ENCODE results near the gene CLN5.
"Not testable (repeated sequence)": the region's sequence is repeated elsewhere in the genome, so short reads cannot be mapped to it uniquely, and the experiment has no call there.

Gene CLN5

DNA sequence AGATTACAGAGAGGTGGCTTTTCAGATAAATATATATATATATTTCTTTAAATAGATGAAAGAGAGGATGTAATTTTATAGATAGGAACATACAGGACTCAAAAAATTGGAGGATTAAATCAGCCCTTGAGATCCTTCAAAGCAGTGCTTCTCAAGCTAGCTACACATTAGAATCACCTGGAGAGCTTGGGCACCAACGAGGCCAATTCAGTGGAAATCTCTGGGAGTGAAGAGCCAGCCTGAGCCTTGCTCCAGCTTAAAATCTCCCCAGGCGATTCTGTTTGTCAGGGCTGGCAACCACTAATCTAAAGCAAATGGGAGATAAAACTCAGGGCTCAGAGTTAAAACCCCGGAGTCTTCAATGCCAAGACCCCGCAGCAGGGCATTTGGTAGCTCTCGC is 15.0 kb upstream of the CLN5 start:
- no peak for DNase-seq

DNA sequence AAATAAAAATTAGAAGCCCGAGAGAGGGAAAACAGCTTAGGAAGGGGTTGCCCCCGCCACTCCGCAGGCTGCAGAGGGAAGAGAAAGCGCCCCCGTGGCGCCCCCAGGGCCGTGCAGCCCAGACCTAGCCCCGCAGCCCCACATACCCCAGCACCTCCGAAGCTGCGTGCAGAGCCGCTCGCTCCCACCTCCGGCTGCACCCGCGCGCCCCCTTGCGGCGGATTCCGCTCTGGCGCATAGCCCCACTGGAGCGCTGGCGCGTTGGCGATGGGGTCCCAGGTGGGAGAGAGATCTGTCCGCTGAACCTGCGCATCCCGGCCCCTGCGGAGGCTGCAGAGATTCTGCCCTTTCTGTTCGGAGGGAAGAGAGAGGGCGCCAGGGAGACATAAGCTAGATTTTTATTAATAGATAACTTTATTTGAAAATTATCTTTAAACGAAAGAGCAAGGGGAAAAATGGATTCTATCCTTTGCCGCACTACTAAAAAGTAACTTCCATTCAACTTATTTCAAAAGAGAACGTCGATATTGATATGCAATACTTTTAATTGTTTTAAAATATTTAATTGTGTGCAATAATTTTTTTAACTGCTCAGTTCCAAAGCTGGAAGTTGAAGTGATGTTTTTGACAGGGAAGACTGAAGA is 11.7 kb upstream of the CLN5 start:
- DNase-seq: peak; percentile 48

- DNase-seq: no peak
Observed at GRCh38 chr13:76982061-76982460, 9.8 kb upstream of the CLN5 start.

DNA sequence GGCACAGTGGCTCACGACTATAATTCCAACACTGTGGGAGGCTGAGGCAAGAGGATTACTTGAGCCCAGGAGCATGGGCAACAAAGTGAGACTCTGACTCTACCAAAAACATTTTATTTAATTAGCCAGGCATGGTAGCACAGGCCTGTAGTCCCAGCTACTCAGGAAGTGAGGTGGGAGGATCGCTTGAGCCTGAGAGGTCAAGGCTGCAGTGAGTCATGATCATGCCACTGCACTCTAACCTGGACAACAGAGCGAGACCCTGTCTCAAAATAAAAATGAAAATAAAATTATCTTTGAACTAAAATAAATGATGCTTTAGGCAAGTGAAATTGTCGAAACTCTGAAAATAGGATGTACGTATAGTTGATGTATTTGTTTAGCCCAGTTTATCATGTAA is 8.2 kb upstream of the CLN5 start:
- DNase-seq: no peak

DNA sequence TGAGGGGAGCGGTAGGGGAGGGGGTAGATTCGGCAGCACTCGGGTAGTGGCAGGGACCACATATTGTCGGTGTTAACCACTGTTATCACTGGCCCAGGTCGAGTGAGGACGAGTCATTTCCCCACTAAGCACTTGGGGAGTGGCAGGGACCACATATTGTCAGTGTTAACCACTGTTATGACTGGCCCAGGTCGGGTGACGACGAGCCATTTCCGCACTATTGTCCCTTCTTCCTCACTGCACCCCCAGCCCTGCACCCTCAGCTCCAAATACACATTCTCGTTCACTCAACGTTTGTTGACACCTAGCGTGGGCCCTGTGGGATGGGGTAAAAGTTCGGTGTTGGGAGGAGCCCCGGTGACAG is 467 bp upstream of the CLN5 start:
- no peak for DNase-seq

DNA sequence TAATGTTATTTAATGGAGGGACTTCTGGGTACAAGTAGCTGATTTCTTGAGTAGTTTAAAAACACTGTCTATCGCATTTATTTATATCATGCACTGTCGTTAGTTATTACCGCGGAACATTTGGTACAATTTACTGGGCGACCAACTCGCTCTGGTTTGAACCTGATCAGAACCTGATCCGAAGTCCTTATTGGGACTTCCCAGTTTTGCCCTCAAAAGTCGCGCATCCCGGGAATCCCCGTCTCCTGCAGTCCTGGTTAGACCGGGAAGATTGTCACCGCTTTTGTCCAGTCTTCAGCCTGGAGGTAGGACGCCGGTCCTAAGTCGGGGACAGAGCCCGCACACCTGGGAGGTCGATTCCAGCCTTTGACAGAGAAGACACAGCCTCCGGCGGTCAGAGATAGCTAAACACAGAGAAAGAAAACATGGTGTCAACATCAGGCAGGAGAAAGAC is 694 bp downstream of the CLN5 start:
- DNase-seq: peak; percentile 51

DNA sequence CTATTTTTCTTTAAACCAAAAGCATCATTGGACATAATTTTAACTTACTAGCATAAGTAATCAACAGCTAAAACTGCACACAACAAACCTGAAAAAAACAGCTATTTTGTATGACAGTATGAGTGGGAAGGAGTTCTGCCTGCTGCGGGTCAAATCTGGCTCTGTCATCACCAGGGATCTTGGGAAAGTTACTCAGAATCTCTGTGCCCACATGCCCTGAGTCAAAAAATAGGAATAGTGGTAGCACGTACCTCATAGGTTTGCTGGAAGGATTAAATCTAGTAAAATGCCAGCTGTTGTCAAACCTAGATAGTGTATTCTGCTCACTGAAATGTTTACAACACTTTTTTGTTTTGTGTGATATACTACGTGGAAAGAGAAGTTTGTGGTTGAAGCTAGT is 1.1 kb downstream of the CLN5 start:
- DNase-seq: no peak

DNA sequence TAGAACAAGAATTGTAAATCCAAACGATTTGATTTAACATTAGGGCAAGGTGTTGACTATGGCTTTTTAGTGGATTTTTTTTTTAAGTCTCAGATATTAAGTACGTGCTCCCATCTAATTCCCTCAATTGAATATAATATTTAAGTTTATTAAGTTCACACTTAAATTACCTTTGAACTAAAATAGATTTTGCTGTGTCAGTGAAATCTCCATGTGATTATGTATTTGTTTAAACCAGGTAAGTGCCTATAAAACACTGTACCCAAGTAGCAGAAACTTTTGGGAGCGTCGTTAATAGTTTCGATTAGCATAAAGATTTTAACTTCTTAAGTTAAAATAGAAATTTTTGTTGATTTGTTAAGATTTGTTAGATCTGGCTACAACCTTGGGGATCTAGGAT is 1.6 kb downstream of the CLN5 start:
- no peak for DNase-seq

DNA sequence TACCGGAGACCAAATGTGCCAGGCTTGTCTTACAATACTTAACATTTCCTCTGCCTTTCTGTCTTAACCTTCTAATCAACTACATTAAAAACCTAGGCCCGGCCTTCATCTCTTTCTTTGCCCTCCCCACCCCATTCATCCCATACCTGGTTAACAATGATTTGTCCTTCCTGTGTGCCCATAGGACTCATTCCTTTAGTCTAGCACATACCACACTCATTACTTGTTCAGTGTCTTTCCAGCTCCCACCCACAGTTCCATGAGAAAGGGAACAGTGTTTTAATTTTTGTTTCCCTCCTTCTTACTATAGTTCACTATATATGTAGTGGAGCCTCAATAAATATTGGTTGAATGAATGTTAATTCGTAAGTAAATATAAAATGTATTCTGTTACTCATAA is 2.4 kb downstream of the CLN5 start:
- DNase-seq: no peak

DNA sequence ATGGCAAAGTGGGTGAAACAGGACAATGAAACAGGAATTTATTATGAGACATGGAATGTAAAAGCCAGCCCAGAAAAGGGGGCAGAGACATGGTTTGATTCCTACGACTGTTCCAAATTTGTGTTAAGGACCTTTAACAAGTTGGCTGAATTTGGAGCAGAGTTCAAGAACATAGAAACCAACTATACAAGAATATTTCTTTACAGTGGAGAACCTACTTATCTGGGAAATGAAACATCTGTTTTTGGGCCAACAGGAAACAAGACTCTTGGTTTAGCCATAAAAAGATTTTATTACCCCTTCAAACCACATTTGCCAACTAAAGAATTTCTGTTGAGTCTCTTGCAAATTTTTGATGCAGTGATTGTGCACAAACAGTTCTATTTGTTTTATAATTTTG is 8.6 kb downstream of the CLN5 start:
- no peak for DNase-seq

GRCh38 chr13:77001540-77001939 is 9.7 kb downstream of the CLN5 start:
- no peak for DNase-seq

GRCh38 chr13:77001963-77002587 is 10.2 kb downstream of the CLN5 start:
- no peak for DNase-seq

DNA sequence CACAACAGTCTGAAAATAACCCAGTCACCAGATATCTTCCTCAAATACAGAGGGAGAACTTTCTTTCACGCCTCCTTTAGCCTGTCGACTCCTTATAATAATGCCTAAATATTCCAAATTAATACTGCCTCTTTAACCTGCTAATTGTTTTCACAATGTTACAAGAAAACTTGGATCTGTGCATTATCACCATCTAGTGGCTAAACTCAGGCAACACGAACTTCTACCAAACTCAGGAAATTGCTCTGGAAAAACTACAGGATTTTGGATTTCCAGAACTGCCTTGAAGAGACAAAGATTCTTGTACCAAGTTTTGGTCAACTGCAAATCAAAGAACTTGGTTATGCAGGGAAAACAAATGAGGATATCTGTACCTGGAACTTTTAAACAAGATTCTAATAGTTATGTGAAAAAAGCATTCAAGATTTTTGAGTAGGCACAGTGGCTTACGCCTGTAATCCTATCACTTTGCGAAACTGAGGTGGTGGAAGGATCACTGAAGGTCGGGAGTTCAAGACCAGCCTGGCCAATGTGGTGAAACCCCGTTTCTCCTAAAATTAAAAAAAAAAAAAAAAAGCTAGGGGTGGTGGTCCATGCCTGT is 10.8 kb downstream of the CLN5 start:
- peak; percentile 14 for DNase-seq

- not testable (repeated sequence) for DNase-seq
Observed at GRCh38 chr13:77008337-77008736, 16.5 kb downstream of the CLN5 start.

- no peak for DNase-seq
Observed at GRCh38 chr13:77009011-77009410, 17.1 kb downstream of the CLN5 start.

- not testable (repeated sequence) for DNase-seq
Observed at GRCh38 chr13:77009719-77010118, 17.8 kb downstream of the CLN5 start.

- no peak for DNase-seq
Observed at GRCh38 chr13:77013853-77014542, 22.1 kb downstream of the CLN5 start.

DNA sequence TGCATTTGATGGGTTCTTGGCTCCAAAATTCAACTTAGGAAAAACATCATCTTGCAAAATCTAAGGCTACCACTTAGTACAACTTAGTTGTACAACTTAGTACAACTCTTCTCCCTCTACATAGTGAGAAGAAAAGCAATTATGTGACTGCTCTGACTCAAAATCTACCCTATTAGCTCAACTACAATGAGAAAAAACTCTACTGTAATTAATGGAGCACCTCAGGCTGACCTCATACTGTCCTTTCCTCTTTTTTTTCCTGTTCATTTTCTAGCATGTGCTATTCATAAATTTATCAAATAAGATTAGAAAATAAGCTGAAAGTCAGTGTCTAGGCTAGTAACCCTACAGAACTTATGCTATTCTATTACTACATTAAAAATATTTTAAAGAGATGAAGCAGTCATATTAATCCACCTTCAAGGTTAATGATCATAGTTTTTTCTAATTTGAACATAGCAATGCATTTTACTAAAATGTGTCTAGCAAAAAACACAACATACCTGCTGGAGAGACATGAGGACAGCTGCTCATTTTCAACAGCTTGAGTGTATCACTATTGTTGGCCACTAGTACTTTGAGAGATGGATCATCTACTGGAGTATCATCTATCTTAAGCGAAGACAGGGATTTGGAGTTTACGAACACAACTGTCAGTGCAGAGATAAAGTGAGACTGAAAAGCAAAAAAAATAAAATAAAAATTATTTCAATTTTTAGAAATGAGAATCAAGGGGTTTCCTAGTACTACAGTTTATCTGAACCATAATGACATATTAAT is 23.2 kb downstream of the CLN5 start:
- DNase-seq: no peak

DNA sequence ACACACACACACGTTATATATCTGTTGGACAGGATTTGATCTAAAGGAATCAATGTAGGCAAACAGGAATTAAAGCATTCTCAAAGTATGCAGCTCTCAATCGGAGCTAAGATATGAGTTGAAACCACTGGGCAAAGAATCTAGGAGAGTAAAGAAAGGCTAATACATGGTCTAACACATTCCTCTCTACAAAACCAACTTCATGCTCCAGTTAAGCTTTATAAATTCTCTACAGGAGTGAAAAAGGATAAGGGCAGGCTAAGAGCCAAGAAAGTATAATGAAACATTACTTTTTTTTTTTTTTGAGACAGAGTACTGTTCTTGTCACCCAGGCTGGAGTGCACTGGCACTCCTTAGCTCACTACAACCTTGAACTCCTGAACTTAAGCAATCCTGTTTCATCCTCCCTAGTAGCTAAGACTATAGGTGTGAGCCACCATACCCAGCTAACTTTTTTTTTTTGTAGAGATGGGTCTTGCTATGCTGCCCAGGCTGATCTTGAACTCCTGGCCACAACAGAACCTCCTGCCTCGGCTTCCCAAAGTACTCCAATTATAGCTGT is 24.5 kb downstream of the CLN5 start:
- DNase-seq: no peak

DNA sequence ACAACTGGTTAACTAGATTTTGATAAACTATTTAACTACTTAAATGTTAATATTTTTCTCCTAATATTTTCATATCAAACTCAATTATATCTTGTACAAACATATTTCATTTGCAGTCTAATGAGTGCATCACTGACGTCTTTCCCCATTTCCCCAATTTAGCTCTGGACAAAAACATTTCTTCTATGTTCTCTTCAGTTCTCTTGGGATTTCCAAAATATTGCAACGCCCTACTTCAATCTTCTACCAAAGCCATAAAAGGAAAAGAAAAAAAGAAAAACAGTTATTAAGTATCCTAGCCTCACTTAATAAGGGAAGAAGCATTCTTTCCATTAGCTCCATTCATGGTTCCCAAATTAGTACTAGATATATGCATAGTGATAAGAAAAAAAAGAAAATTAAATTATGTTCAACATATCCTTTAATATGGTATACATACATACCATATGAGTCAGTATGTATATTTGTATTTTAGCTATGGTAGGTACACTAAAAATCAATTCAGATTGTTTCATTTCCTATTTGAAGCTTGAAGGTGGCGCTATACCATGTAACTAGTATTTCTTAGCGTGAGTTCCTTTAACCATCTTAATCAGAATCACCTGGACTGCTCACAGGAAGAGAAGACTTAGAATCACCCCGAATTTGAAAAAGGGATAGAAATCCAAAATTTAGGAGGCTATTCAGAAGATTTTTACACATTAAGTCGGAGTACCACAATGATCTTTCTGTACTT is 25.2 kb downstream of the CLN5 start:
- no peak for DNase-seq

DNA sequence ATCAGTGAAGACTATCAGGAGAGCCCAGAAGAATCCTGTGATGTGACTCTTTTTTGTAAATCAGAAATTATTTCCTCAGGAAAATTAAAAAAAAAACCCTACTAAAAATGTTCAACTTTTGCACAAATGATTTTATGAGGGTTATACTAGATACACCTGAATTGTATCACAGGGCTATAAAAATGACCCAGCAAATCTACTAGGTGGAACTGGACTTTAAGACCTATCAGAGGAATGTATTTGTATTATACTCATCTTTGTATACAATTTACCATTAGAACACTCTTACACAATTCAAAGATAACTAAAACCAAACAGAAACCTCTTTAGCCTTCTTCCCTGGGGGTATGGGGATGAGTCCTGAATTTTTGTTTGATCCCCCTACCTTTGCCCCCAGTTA is 27.9 kb downstream of the CLN5 start:
- DNase-seq: no peak

- no peak for DNase-seq
Observed at GRCh38 chr13:77022341-77022740, 30.5 kb downstream of the CLN5 start.

Data from NCI-H748 treated with DMSO at 0.1 percent for 48 hours (cell line).